ENCODE data around the gene ADAP1.
"Not testable (repeated sequence)": the region's sequence is repeated elsewhere in the genome, so short reads cannot be mapped to it uniquely, and the experiment has no call there.

- peak; percentile 81 to 85 for TF ChIP-seq CTCF (conservative IDR thresholded peaks at IDR 0.05 in 1 of 2, IDR thresholded peaks at IDR 0.05 in 1 of 2; ENCODE audit: extremely low read depth in 1 of 2, insufficient read depth in 1 of 2, low read depth in 1 of 2, low read length in 2 of 2)
- TF ChIP-seq EZH2 (IDR thresholded peaks at IDR 0.05; ENCODE audit: borderline replicate concordance, low read length), result not testable (repeated sequence)
These were observed 45.7 kb downstream of the ADAP1 start for GRCh38 chr7:908591-909357.
